Loucy (cell line): ENCODE results near the gene PMEPA1.

Experiments
- H2AFZ ChIP-seq: fragments of 200-600 bp; sonication (generic); 2 replicates; pipeline ENCODE4 v1.6.0; 2016; ENCODE audit warnings: antibody characterized with exemption, mild to moderate bottlenecking, low read length, moderate library complexity
- H3F3A ChIP-seq: fragments of 200-600 bp; 2 replicates; pipeline ENCODE4 v1.6.0; 2016; ENCODE audit warnings: antibody characterized with exemption, low read depth, mild to moderate bottlenecking
- H3K27me3 ChIP-seq: fragments of 200-600 bp; sonication (generic); 2 replicates; pipeline ENCODE4 v1.6.1; 2014; ENCODE audit warnings: low read length, mild to moderate bottlenecking; ENCODE audit not compliant: insufficient read depth, poor library complexity, severe bottlenecking
- H3K36me3 ChIP-seq: fragments of 200-600 bp; sonication (generic); 2 replicates; pipeline ENCODE4 v1.6.1; 2016; ENCODE audit warnings: low read length; ENCODE audit not compliant: insufficient read depth
- H3K4me1 ChIP-seq: fragments of 200-600 bp; sonication (generic); 2 replicates; pipeline ENCODE4 v1.5.1; 2014; ENCODE audit warnings: low read length, mild to moderate bottlenecking; ENCODE audit not compliant: insufficient read depth, poor library complexity, severe bottlenecking
- H3K4me2 ChIP-seq: fragments of 200-600 bp; sonication (generic); 2 replicates; pipeline ENCODE4 v1.6.0; 2014; ENCODE audit warnings: antibody characterized with exemption, low read length, low read depth, mild to moderate bottlenecking; ENCODE audit not compliant: poor library complexity, severe bottlenecking
- H3K4me3 ChIP-seq: fragments of 200-600 bp; sonication (generic); 2 replicates; pipeline ENCODE4 v1.5.1; 2014; ENCODE audit warnings: low read length, mild to moderate bottlenecking, mixed read lengths; ENCODE audit not compliant: poor library complexity, severe bottlenecking
- H3K79me2 ChIP-seq: fragments of 200-600 bp; sonication (generic); 2 replicates; pipeline ENCODE4 v1.6.1; 2014; ENCODE audit warnings: low read length; ENCODE audit not compliant: insufficient read depth
- H3K9ac ChIP-seq: fragments of 200-600 bp; sonication (generic); 2 replicates; pipeline ENCODE4 v1.6.0; 2014; ENCODE audit warnings: mild to moderate bottlenecking, low read depth, low read length, moderate library complexity; ENCODE audit not compliant: poor library complexity, severe bottlenecking
- H3K9me2 ChIP-seq: fragments of 200-600 bp; sonication (generic); replicated peaks from 2 replicates; pipeline ENCODE4 v1.6.1; 2016; ENCODE audit warnings: low read depth, low read length, mixed read lengths
- H3K9me3 ChIP-seq: fragments of 200-600 bp; sonication (generic); 2 replicates; pipeline ENCODE4 v1.6.1; 2014; ENCODE audit warnings: mild to moderate bottlenecking, antibody characterized with exemption, low read length, low read depth; ENCODE audit not compliant: insufficient read depth
- H4K20me1 ChIP-seq: fragments of 200-600 bp; sonication (generic); 2 replicates; pipeline ENCODE4 v1.6.0; 2014; ENCODE audit warnings: antibody characterized with exemption, low read length, mild to moderate bottlenecking; ENCODE audit not compliant: insufficient read depth, poor library complexity, severe bottlenecking
- CTCF ChIP-seq: fragments of 200-600 bp; sonication (generic); conservative IDR thresholded peaks from 2 replicates; pipeline ENCODE4 v1.5.1; 2014; ENCODE audit warnings: mild to moderate bottlenecking, antibody characterized with exemption, low read length
- EZH2phosphoT487 ChIP-seq: fragments of 200-600 bp; IDR thresholded peaks from 2 replicates; pipeline ENCODE4 v1.6.1; 2018; ENCODE audit warnings: antibody characterized with exemption, mild to moderate bottlenecking, moderate library complexity, borderline replicate concordance

The PMEPA1 gene

GRCh38 chr20:57667388-57667787 is 42.4 kb downstream of the PMEPA1 start:
- TF ChIP-seq EZH2phosphoT487 (no peak), CTCF (no peak)
- no peaks in the 10 kb centered on the region for H3K9me2 ChIP-seq
- H2AFZ ChIP-seq, result no peak overlapping the region

GRCh38 chr20:57666834-57667157 is 43.0 kb downstream of the PMEPA1 start:
- no peaks in the 10 kb centered on the region for H3K9me3 ChIP-seq
- no peaks in the 10 kb centered on the region for H4K20me1 ChIP-seq
- H3F3A ChIP-seq, result no peaks in the 10 kb centered on the region
- H3K4me1 ChIP-seq, result no peaks in the 10 kb centered on the region
- H3K4me3 ChIP-seq, result no peak overlapping the region
- no peaks in the 10 kb centered on the region for H3K9me2 ChIP-seq
- H2AFZ ChIP-seq, result no peak overlapping the region
- TF ChIP-seq CTCF (no peak), EZH2phosphoT487 (no peak)
- no peaks in the 10 kb centered on the region for H3K79me2 ChIP-seq
- H3K27me3 ChIP-seq, result no peaks in the 10 kb centered on the region
- no peak overlapping the region for H3K4me2 ChIP-seq
- H3K36me3 ChIP-seq, result no peaks in the 10 kb centered on the region
- no peak overlapping the region for H3K9ac ChIP-seq

More at GRCh38 chr20:57667388-57667787, 42.4 kb downstream of the PMEPA1 start:
- Histone ChIP-seq H3K79me2 (no peaks in the 10 kb centered on the region), H3K9ac (no peak overlapping the region), H4K20me1 (no peaks in the 10 kb centered on the region), H3K4me2 (no peak overlapping the region), H3K4me3 (no peak overlapping the region), H3K9me3 (no peaks in the 10 kb centered on the region), H3F3A (no peaks in the 10 kb centered on the region), H3K4me1 (no peaks in the 10 kb centered on the region), H3K27me3 (no peaks in the 10 kb centered on the region), H3K36me3 (no peaks in the 10 kb centered on the region)

- Histone ChIP-seq H2AFZ (no peak overlapping the region), H3K36me3 (no peaks in the 10 kb centered on the region), H3K4me2 (no peak overlapping the region), H4K20me1 (no peaks in the 10 kb centered on the region), H3K4me3 (no peak overlapping the region), H3K27me3 (no peaks in the 10 kb centered on the region), H3K9me2 (no peaks in the 10 kb centered on the region), H3F3A (no peaks in the 10 kb centered on the region), H3K4me1 (no peaks in the 10 kb centered on the region), H3K9ac (no peak overlapping the region), H3K9me3 (no peaks in the 10 kb centered on the region), H3K79me2 (no peaks in the 10 kb centered on the region)
- TF ChIP-seq CTCF, result no peak
- TF ChIP-seq EZH2phosphoT487, result no peak
Measured at GRCh38 chr20:57666106-57666833, 43.5 kb downstream of the PMEPA1 start.
